HepG2 (cell line): ENCODE data around the gene C1QL4.

Source experiments
- ARID2 ChIP-seq: sonication (generic); formaldehyde crosslinking; IDR thresholded peaks from 2 replicates; pipeline ENCODE4 v1.8.1; 2022; ENCODE audit warnings: mild to moderate bottlenecking, missing genetic modification reagents, borderline replicate concordance
- CTCF ChIP-seq: sonication (generic); formaldehyde crosslinking; IDR thresholded peaks from 2 replicates; pipeline ENCODE4 v1.5.0; 2020; ENCODE audit warnings: mild to moderate bottlenecking, missing genetic modification reagents, moderate library complexity
- E2F5 ChIP-seq: sonication (generic); formaldehyde crosslinking; conservative IDR thresholded peaks from 2 replicates; pipeline ENCODE4 v1.4.0; 2020; ENCODE audit warnings: missing genetic modification reagents
- NFKBIZ ChIP-seq: IDR thresholded peaks from 2 replicates; pipeline ENCODE4 v1.6.1; 2018; ENCODE audit warnings: missing genetic modification reagents, missing compliant biosample characterization
- RFX5 ChIP-seq: IDR thresholded peaks from 2 replicates; pipeline ENCODE4 v1.6.1; 2011; ENCODE audit warnings: low read depth, low read length, improper control_type of control experiment
- SAFB2 ChIP-seq: sonication (generic); formaldehyde crosslinking; IDR thresholded peaks from 2 replicates; pipeline ENCODE4 v1.5.1; 2020; ENCODE audit warnings: missing genetic modification reagents, low read depth, mild to moderate bottlenecking, borderline replicate concordance
- TCF12 ChIP-seq, 2 experiments: fragments of 450-650 bp in 1 of 2; sonication (generic) in 1 of 2; formaldehyde crosslinking in 1 of 2; IDR thresholded peaks; 2 replicates each; pipeline versions ENCODE4 v1.6.1 to v1.8.0; 2017 to 2022; ENCODE audit warnings: antibody characterized with exemption in 1 of 2, mild to moderate bottlenecking in 1 of 2, missing genetic modification reagents in 1 of 2, moderate library complexity in 1 of 2
- TRAFD1 ChIP-seq: sonication (generic); formaldehyde crosslinking; IDR thresholded peaks from 2 replicates; pipeline ENCODE4 v1.5.1; 2020; ENCODE audit warnings: missing genetic modification reagents, mild to moderate bottlenecking, borderline replicate concordance
- ZBTB49 ChIP-seq: sonication (generic); formaldehyde crosslinking; IDR thresholded peaks from 2 replicates; pipeline ENCODE4 v1.4.0; 2020; ENCODE audit warnings: missing genetic modification reagents, borderline replicate concordance
- ZFX ChIP-seq: sonication (generic); formaldehyde crosslinking; IDR thresholded peaks from 2 replicates; pipeline ENCODE4 v1.4.0; 2020; ENCODE audit warnings: mild to moderate bottlenecking, low read depth, missing genetic modification reagents, moderate library complexity
- ZNF101 ChIP-seq: sonication (generic); formaldehyde crosslinking; IDR thresholded peaks from 2 replicates; pipeline ENCODE4 v1.4.0; 2020; ENCODE audit warnings: mild to moderate bottlenecking, low read depth, missing genetic modification reagents, borderline replicate concordance
- ZNF317 ChIP-seq: sonication (generic); formaldehyde crosslinking; IDR thresholded peaks from 2 replicates; pipeline ENCODE4 v1.5.0; 2020; ENCODE audit warnings: mild to moderate bottlenecking, missing genetic modification reagents
- ZNF619 ChIP-seq: sonication (generic); formaldehyde crosslinking; IDR thresholded peaks from 2 replicates; pipeline ENCODE4 v1.4.0; 2020; ENCODE audit warnings: mild to moderate bottlenecking, missing genetic modification reagents

- TF ChIP-seq ZNF317 (CRISPR knock-in tag) (no peak), ARID2 (CRISPR knock-in tag) (no peak), E2F5 (CRISPR knock-in tag) (no peak), ZNF101 (CRISPR knock-in tag) (no peak), CTCF (CRISPR knock-in tag) (peak; percentile 86), NFKBIZ (no peak), ZNF619 (no peak), TCF12 (IDR thresholded peaks at IDR 0.05) (no peak), TCF12 (CRISPR knock-in tag; IDR thresholded peaks at IDR 0.05) (no peak), SAFB2 (CRISPR knock-in tag) (no peak), ZBTB49 (no peak), RFX5 (no peak), ZFX (no peak), TRAFD1 (no peak)
Measured at GRCh38 chr12:49336645-49337584, at the start of gene C1QL4.
